ENCODE results near the gene CAPS.

Gene CAPS

GRCh38 chr19:5929179-5929578, 15.1 kb downstream of the CAPS start:
- ChIA-PET POLR2A (no interaction called here), CTCF (interaction anchor here (1.4 to 3.7 kb wide), 4 partner anchors 9 to 125 kb away, joined by 3 to 13 read pairs (median 4); no protein-coding TSS in a partner anchor)

DNA sequence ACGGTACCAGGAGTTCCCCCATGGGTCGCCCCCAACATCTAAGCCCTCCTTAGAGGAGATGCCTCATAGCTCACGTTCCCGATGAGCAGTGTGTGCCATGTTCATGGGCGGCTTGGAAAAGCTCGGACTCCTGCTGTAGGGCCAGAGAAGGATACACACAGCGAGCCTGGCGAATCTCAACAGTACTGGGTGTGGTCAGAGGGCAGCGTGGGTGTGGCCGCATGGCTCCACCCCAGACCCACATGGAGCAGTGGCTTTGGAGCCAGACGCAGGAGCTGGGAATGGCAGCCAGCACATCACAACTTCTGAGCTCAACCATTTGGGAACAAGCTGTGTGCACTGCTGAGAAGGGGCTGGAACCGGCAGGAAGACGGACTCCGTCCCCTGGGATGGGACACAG, 15.6 kb downstream of the CAPS start:
- ChIA-PET POLR2A (no interaction called here), CTCF (interaction anchor here (1.4 to 1.7 kb wide), 3 partner anchors 9 to 39 kb away, joined by 3 to 6 read pairs (median 3); no protein-coding TSS in a partner anchor)
- no peak for TF ChIP-seq CTCF (IDR thresholded peaks at IDR 0.05; ENCODE audit: insufficient read depth, low read length, missing control alignments)

More at GRCh38 chr19:5929179-5929578, 15.1 kb downstream of the CAPS start:
- no peak for DNase-seq (ENCODE audit: low read depth, low spot score)
- TF ChIP-seq CTCF (IDR thresholded peaks at IDR 0.05; ENCODE audit: insufficient read depth, low read length, missing control alignments): no peak
- H3K4me3 ChIP-seq (ENCODE audit: low read depth, low read length): no peak overlapping the region

DNA sequence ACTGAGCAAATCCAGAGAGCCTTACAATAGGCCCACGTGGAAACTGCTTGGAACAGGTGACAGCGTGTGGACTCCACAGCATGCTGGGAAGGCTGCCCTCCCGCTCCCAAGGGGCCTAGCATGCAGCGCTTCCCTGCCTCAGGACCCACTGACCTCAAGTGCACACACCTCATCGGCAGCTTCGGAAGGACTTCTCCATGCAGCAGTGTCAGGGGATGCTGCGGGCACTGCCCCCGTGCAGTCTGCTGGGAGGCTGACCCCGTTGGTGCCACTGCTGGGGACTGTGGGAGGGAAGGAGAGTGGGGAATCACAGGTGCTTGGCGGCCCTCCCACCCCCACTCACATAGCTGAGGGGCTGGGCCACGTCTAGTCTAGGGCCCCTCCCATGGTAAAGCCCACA, 17.2 kb downstream of the CAPS start:
- TF ChIP-seq CTCF (IDR thresholded peaks at IDR 0.05; ENCODE audit: insufficient read depth, low read length, missing control alignments): no peak
- POLR2A ChIA-PET: no interaction called here
- no peak overlapping the region for H3K4me3 ChIP-seq (ENCODE audit: low read depth, low read length)
- CTCF ChIA-PET: no interaction called here
- no peak for DNase-seq (ENCODE audit: low read depth, low spot score)

More for the DNA sequence above, 15.6 kb downstream of the CAPS start:
- no peak overlapping the region for H3K4me3 ChIP-seq (ENCODE audit: low read depth, low read length)
- no peak for DNase-seq (ENCODE audit: low read depth, low spot score)

DNA sequence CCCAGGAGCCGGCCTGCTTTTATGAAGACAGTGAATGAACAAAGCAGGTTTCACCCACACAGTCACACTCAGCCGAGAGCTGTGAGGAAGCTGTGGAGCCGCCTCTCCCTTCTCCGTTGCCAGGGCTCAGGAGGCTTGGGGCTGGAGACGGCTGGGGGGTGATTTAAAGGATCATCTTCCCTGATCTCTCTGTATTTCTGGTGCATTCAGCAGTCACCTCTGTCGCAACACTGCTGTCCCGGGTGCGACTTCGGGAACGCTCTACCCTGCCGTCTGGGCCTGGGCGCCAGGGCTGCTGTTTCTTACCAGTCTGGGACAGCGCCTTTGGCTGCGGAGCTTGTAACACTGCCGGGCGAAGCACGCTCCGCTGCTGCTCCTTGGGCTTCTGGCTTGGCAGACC, 18.1 kb downstream of the CAPS start:
- no peak overlapping the region for H3K4me3 ChIP-seq (ENCODE audit: low read depth, low read length)
- POLR2A ChIA-PET: no interaction called here
- DNase-seq (ENCODE audit: low read depth, low spot score): no peak
- CTCF ChIA-PET: no interaction called here
- no peak for TF ChIP-seq CTCF (IDR thresholded peaks at IDR 0.05; ENCODE audit: insufficient read depth, low read length, missing control alignments)

DNA sequence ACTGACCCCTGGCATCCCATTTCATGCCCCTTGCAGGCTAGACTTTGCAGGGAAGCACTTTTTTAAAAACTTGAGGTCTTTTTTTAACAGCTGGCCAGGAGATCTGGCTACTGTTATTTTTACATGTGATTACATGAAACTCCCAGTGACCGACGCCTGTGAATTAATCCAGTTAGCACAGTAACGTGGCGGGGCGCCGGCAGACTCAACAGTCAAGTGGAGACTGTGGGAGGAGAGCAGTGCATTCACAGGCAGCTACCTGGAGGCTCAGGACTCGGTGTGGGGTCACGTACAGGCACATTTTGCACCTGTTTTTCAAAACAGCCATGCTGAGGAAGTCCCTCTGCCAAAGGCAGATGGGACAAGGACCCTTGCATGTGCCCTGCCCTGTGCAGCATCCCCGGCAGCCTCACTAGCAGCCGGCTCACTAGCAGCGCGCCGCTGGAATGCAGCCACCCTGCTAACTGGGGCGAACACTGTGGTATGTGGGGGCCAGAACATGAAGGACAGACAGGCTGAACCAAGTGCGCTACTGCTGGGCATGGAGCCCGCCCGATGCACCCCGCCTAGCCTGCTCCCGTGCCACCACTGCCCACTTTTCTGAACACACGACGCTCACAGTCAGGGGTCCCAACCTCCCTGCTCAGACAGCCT, 18.7 kb downstream of the CAPS start:
- no peak overlapping the region for H3K4me3 ChIP-seq (ENCODE audit: low read depth, low read length)
- no peak for DNase-seq (ENCODE audit: low read depth, low spot score)
- CTCF ChIA-PET: no interaction called here
- POLR2A ChIA-PET: no interaction called here
- TF ChIP-seq CTCF (IDR thresholded peaks at IDR 0.05; ENCODE audit: insufficient read depth, low read length, missing control alignments): no peak

DNA sequence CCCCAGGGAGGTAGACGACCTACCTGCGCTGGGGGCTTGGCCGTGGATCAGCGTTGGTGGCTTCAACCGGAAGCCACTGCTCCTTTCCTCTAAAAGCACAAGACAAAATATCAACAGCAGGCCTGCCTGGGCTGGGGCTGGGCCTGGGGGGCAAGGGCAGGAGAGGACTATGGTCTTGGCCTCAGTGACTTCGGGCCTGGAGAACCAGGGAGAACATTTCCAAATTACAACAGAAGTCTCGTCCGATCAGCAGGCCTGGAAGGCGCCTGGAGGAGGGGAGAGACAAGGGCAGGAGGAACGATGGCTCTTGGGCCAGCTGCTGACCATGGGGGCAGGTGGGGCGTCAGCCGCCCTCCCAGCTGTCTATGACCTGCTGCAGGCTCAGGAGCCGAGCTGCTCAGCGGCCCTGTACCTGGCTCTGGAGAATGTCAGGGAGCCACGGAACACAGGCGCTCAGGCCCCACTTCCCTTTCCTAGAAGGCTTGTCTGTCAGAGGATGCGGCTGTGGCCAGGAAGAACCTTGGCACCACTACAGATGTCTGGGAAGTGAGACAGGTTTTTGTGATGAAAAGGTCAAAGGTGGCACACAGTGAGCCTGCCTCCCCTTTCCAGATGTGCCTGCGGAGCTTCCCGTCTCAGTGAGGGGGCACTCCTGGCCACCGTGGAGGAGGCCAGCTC, 19.5 kb downstream of the CAPS start:
- DNase-seq (ENCODE audit: low read depth, low spot score): no peak
- ChIA-PET POLR2A (no interaction called here), CTCF (interaction anchor here (0.9 to 7.1 kb wide), 5 partner anchors 8 to 129 kb away, joined by 3 to 57 read pairs (median 3); partner anchors contain the start of gene NRTN)
- no peak overlapping the region for H3K4me3 ChIP-seq (ENCODE audit: low read depth, low read length)
- TF ChIP-seq CTCF (IDR thresholded peaks at IDR 0.05; ENCODE audit: insufficient read depth, low read length, missing control alignments): no peak
